ENCODE data around the gene BFAR.

- no peak for TF ChIP-seq CTCF (IDR thresholded peaks at IDR 0.05)
- no peak for TF ChIP-seq RFX5 (IDR thresholded peaks at IDR 0.05; ENCODE audit: low read length)
- TF ChIP-seq ELF1 (IDR thresholded peaks at IDR 0.05) = no peak
- TF ChIP-seq TAF1 (IDR thresholded peaks at IDR 0.05; ENCODE audit: borderline replicate concordance, low read depth, low read length) = no peak
- TF ChIP-seq RCOR1 (IDR thresholded peaks at IDR 0.05; ENCODE audit: low read length) = no peak
- TF ChIP-seq USF2 (IDR thresholded peaks at IDR 0.05; ENCODE audit: borderline replicate concordance, low read depth, low read length) = no peak
These were observed 24.6 kb upstream of the BFAR start for GRCh38 chr16:14608111-14608566.
